Fibroblast of skin of right quadriceps (primary cell): ENCODE data around the gene ANKRD12.
A peak's percentile ranks its signal among the peaks of the same experiment; 100 is the strongest.
"Not testable (repeated sequence)": the region's sequence is repeated elsewhere in the genome, so short reads cannot be mapped to it uniquely, and the experiment has no call there.

Experiments
- DNase-seq: peaks from one replicate; pipeline ENCODE4 v3.0.0-alpha.2; 2013

The ANKRD12 gene

GRCh38 chr18:9136315-9137155 lies at the start of gene ANKRD12:
Gene ANKRD12, plus strand, starts transcription at chr18:9136781. Its CDS starts 45,652 bp downstream, at chr18:9182433.
- peak; percentile 97 for DNase-seq

GRCh38 chr18:9087144-9087543 lies 49.4 kb upstream of the ANKRD12 start:
- no peak for DNase-seq

- no peak for DNase-seq
Measured at GRCh38 chr18:9088252-9088651, 48.3 kb upstream of the ANKRD12 start.

- not testable (repeated sequence) for DNase-seq
Measured at GRCh38 chr18:9088727-9089126, 47.9 kb upstream of the ANKRD12 start.

GRCh38 chr18:9090578-9090977 lies 46.0 kb upstream of the ANKRD12 start:
- DNase-seq, result no peak

- DNase-seq, result no peak
Measured at GRCh38 chr18:9091066-9091476, 45.5 kb upstream of the ANKRD12 start.

GRCh38 chr18:9092665-9093064 lies 43.9 kb upstream of the ANKRD12 start:
- no peak for DNase-seq

- not testable (repeated sequence) for DNase-seq
Measured at GRCh38 chr18:9093109-9093508, 43.5 kb upstream of the ANKRD12 start.

GRCh38 chr18:9094307-9095226 lies 42.0 kb upstream of the ANKRD12 start:
- DNase-seq, result peak; percentile 81

GRCh38 chr18:9095297-9096006 lies 41.1 kb upstream of the ANKRD12 start:
- no peak for DNase-seq

- DNase-seq, result no peak
Measured at GRCh38 chr18:9096007-9096371, 40.6 kb upstream of the ANKRD12 start.

- DNase-seq, result no peak
Measured at GRCh38 chr18:9096685-9097084, 39.9 kb upstream of the ANKRD12 start.

GRCh38 chr18:9097349-9097748 lies 39.2 kb upstream of the ANKRD12 start:
- no peak for DNase-seq

GRCh38 chr18:9100796-9101195 lies 35.8 kb upstream of the ANKRD12 start:
- no peak for DNase-seq

GRCh38 chr18:9101730-9102507 lies 34.7 kb upstream of the ANKRD12 start:
- DNase-seq, result peak; percentile 67

- DNase-seq, result peak; percentile 96
Measured at GRCh38 chr18:9102508-9103375, 33.8 kb upstream of the ANKRD12 start, which contains the start of gene NDUFV2. Gene NDUFV2, plus strand, starts transcription at chr18:9102699. Its CDS starts 45 bp downstream, at chr18:9102744.

- peak; percentile 35 for DNase-seq
Measured at GRCh38 chr18:9103376-9103873, 33.2 kb upstream of the ANKRD12 start.

- no peak for DNase-seq
Measured at GRCh38 chr18:9104244-9104901, 32.2 kb upstream of the ANKRD12 start.

- no peak for DNase-seq
Measured at GRCh38 chr18:9105420-9105819, 31.2 kb upstream of the ANKRD12 start.

- DNase-seq, result no peak
Measured at GRCh38 chr18:9106094-9106493, 30.5 kb upstream of the ANKRD12 start.
